Tongue (tissue), 2 donors: ENCODE data around the gene SLIT3. TPM values are rescaled to one million over a fixed set of nuclear protein-coding genes. Genes with fewer than 3 reads are reported as not detected.
A peak's percentile ranks its signal among the peaks of the same experiment; 100 is the strongest.

ENCODE experiments used
- DNase-seq: peaks from one replicate; pipeline ENCODE4 v3.0.0-alpha.2; 2015
- total RNA-seq: library from RNA; depleted of rRNA; stranded (reverse); fragments of >200 nt; gene quantifications from one replicate; pipeline ENCODE4 v1.2.3, GENCODE V29; 2014

Gene SLIT3
- total RNA-seq, 1 donor from 2014 or later, result 21.4 TPM

DNA sequence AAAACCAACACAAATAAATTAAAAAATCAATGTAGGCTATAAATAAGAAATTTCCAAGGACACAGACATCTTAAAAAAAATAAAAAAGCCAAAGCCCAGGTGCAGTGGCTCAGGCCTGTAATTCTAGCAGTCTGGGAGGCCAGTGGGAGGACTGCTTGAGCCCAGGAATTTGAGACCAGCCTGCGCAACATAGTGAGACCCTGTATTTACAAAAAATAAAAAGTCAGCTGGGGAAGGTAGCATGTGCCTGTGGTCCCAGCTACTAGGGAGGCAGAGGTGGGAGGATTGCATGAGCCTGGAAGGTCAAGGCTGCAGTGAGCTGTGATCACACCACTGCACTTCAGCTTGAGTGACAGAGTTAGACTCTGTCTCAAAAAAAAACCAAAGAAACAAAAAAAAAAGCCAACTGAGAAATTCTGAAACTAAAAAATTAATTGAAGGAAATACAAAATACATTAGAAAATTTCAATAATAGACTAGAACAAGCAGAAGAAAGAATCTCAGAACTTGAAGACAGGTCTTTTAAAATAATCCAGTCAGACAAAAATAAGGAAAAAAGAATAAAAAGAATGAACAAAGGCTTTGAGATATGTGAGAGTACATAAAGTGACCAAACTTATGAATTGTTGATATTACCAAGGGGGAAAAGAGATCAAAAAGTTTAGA is 572.3 kb downstream of the SLIT3 start:
- DNase-seq, result no peak

- DNase-seq, result no peak
Observed at GRCh38 chr5:168727547-168727946, 573.4 kb downstream of the SLIT3 start.

GRCh38 chr5:168726342-168726741 is 574.6 kb downstream of the SLIT3 start:
- DNase-seq, result no peak

DNA sequence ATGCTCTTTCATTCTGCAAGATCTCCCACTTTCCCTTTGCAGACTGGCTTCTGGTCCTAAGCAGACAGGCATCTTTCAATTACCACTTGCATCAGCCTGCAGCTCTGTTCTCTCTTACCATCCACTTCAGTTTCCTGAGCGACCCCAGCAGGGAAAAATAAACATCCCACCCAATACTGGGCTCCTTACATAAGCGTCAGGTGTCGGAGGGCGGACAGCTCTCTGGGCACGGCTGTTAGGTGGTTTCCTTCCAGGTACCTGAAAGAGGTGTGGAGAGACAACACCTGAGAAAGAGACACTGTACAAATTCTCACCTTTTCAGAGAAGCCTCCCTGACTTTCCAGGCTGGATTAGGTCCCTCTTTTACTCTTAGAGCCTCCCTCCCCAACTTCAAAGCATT is 576.7 kb downstream of the SLIT3 start:
- DNase-seq, result no peak

DNA sequence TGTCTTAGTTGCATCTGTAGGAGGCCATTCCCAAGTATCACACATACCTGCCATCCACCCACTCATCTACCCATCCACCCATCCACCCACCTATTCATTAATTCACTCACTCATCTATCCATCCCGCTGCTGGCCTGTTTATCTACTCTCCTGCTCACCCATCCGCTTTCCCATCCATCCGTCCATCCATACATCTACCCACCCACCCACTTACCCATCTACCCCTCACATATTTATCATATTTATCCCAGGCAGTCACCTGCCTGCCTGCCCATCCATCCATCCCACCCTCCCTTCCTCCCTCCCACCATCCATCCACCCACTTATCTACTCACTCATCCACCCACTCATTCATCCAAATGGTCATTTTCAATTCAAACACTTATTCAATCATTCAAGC is 577.9 kb downstream of the SLIT3 start:
- DNase-seq, result no peak

GRCh38 chr5:168721966-168722365 is 579.0 kb downstream of the SLIT3 start:
- no peak for DNase-seq

GRCh38 chr5:168721002-168721753 is 579.8 kb downstream of the SLIT3 start:
- DNase-seq, result no peak

DNA sequence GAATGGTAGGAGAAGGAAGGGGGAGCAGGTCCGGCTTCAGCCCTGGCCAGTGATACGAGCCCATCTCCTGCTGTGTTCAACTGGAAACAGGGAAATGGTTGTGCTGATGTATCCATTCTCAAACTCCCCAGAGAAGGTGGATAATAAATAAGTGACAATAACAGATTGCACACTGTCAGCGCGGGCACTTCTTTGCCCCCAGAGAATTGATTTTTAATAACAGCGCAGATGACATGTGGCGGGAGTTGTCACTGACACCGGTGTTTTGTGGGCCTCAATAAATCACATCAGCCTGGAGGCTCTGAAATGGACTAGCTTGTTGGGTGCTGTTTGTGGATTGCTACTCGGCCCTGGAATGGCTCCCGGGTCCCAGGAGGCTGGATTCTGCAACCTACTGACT is 580.4 kb downstream of the SLIT3 start:
- DNase-seq, result no peak

DNA sequence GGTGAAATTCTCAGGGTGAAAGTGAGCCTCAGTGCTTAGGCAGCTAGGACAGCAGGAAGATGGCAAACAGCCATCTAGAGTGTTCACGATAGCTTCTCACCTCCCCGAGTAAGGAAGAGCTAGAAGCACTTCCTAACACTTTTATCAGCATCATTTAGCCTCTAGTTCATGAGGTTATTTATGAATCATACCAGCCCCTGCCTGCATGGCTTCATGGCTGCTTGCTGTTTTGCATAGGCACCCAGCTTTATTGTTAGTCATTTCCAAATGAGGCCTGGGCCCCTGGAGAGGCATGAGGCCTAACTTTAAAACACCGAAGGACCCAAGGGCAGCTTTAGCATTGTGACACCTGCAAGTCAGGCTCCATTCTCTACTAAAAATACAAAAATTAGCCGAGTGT is 586.9 kb downstream of the SLIT3 start:
- DNase-seq, result no peak

- DNase-seq, result peak; percentile 30
Observed at GRCh38 chr5:168713051-168713450, 587.9 kb downstream of the SLIT3 start.

DNA sequence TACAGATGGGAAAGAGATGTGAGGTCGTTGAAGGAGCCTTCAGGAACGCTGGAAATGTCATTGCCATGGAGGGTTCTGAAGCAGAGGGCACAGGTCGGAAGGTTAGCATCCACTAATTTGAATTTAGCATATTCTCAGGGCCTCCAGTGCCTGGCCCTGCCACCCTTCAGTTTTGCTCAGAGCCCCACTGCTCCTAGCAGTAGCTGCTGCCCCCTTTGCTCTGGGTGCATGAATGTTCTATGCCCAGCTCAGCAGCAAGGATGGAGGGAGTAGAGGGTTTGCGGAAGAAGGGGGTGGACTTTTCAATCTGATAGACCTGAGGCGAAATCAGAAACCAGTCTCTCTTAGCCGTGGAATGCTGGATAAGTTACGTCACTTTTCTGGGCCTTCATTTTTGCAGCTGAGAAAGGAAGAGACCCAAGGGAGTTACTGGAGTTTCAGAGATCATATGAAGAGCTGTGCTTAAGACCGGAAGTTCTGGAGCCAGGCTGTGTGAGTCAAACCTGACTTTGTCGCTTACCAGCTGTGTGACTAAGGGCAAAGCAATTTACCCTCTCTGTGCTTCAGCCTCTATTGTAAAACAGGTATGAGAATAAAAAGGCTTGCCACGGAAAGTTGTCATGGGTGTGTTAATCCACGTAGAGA is 588.5 kb downstream of the SLIT3 start:
- peak; percentile 52 for DNase-seq

DNA sequence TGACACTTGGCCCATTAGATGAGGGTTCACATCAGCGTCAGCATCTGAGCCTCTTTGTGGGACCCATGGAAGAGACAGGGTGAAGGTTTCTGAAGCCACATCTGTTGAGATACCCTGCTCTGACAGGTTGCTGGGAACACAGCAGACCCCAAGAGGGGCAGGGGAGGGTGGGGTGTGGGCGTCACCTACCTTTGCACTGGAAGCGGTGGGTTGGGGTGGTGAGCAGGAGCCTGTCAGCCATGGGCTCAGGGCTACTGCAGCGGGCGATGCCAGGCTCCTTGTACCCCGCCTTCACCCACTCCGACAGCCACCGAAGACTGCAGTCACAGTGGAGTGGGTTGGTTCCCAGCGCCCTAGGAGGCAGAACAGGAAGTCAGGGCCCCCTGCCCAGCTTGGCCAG is 590.2 kb downstream of the SLIT3 start:
- no peak for DNase-seq

DNA sequence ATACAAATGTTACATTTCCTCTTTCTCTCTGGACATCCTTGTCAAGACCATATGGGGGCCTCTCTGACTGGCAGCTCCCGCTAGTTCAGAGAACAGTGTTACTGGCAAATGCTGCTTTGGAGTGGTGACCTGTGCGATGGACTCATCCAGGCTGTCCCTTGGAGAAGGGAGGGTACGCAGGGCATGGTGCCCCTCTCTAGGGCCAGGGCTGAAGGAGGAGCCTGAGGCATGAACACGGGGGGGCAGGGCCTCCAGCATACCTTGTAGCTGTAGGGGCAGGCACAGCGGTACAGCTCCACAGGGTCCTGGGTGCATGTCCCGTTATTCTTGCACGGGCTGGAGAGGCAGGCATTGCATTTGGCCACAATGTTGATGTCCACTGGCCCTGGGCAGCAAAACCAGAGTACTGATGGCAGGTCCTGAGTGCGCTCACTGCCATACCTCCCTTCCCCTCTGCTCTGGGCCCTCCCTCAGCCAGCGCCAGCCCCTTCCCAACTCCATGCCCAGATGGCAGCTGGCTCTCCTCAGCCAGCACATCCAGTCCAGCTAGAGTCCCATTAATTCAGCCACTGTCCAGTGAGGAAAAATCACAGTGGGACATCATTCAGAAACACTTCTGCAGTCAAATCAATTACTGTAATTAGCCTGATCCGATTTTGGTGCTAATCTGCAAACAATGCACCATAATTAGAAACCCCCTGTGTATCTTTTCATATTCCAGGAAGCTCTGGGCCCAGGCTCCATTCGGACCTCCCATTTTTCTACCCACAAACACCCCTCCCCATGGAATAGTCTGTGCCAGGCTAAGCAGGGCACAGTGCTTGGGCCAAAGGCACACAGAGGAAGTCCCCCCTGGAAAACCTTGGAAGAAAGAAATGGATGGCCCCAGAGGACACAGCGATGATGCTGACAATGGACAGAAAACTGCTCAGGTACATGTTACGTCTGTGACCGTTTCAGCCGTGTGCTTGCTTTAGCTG is 592.9 kb downstream of the SLIT3 start:
- DNase-seq, result no peak

DNA sequence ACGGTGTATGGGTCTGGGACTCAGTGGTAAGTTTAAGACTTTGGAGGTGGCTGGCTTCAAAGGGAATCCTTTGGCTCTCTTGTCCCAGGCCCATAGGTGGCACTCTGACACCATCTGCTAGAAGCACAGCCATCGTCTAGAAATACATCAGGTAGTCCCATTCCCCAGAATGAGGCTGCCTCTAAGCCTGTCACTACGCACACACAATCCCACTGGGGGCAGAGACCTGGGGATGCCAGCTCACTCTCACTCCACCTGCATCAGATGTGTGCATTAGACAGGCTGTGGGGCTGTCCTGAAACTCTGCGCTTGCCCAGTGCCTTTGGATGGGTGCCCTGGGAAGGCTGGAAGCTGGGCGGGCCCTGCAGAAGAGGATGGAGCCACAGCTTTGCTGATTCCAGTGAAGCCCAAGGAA is 594.3 kb downstream of the SLIT3 start:
- DNase-seq, result peak; percentile 69

DNA sequence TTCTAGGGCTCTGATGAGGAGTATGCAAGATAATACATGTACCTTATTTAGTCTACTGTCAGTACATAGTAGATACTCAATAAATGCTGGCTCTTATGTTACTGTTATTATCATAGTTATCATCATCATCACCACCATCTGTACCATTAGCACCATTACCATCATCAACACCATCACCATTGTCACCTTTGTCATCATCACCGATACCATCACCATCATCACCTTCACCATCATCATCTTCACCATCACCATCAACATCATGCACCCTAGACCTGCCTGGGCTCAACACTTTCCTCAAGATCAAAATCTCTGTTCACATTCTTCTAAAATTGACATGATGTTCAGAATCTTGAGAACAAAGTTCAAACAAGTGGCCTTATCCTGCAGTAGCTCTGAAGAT is 595.6 kb downstream of the SLIT3 start:
- no peak for DNase-seq

- DNase-seq, result no peak
Observed at GRCh38 chr5:168702511-168702910, 598.4 kb downstream of the SLIT3 start.

GRCh38 chr5:168701641-168702040 is 599.3 kb downstream of the SLIT3 start:
- DNase-seq, result no peak

GRCh38 chr5:168699002-168699401 is 601.9 kb downstream of the SLIT3 start:
- DNase-seq, result peak; percentile 31

DNA sequence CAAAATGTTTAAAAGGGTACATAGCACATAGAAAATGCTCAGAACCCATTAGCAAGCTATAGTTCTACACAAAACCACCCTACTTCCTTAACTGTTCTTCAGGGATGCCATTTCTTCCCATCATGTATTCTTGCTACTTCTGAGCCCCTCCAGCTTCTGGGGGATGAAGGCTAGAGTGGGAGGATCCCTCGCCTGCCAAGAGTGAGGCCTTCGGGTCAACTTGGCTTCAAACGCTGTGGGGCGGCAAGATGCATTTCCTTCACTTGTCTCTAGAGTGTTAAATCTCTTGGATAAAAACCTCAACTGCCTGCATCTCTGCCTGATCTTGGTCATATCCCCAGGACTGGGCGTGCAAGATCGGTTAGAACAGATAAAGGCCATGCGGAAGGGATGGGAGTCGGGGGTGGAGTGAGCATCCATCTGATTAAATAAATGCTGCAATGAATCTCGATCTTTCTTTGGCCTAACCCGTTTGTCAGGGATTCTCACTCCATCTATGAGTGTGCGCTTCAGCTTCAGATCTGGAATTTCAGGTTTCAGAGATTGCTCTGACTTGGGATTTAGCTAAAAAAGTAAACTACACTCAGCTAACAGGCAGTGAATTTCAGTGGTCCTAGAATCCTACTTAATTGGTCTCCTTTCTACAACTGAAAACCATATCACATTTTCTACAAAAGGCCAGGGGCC is 603.8 kb downstream of the SLIT3 start:
- DNase-seq, result peak; percentile 36

GRCh38 chr5:168696611-168697010 is 604.3 kb downstream of the SLIT3 start:
- DNase-seq, result no peak

DNA sequence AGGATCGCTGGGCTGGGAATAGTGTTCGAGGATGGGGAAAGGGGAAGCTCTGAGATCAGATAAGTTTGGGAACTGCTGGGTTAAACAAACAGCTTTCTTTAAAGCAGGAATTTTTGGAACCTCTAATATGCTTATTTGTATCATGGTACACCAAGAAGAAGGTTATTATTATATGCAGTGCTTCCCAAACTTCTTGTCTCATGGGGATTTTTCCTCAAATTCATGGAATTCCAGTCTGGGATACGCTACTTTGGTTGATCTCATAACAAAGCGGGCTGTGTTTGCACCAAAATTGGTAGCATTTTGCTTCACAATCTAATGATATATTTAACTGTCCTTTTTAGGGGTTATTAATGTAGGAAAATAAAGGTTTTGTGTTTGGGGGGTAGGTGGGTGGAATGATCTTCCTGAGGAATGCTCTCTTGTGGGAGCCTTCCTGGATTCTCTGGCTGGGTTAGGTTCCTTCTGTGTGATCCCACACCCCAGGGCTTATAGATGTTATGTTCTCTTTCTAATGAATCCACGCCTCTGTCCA is 605.6 kb downstream of the SLIT3 start:
- no peak for DNase-seq
